Metanephros (tissue), 1 donor: Measurements from ENCODE around the gene C3AR1. TPM values are rescaled to one million over a fixed set of nuclear protein-coding genes. Genes with fewer than 3 reads are reported as not detected.

Experiments
- total RNA-seq: library from RNA; depleted of rRNA; stranded (reverse); fragments of >200 nt; gene quantifications from one replicate; pipeline ENCODE4 v1.2.3, GENCODE V29; 2014

Gene C3AR1
- 5.8 TPM for total RNA-seq

GRCh38 chr12:8065991-8066594 lies at the start of gene C3AR1:
TSS of gene C3AR1 (minus strand) at chr12:8066359. CDS start at chr12:8060185, 6,174 bp downstream.

GRCh38 chr12:8032242-8033152 lies 33.7 kb downstream of the C3AR1 start, which contains the start of gene FOXJ2:
TSS of gene FOXJ2 (plus strand) at chr12:8032716. CDS start at chr12:8039833, 7,117 bp downstream.

Other genes with a start within 250 kb of the C3AR1 start
- 0.64 TPM for gene SLC2A14, start 193.4 kb downstream of the C3AR1 start, total RNA-seq
- gene SLC2A3, start 130.2 kb downstream of the C3AR1 start, total RNA-seq = 150 TPM
- gene FOXJ2, start 33.6 kb downstream of the C3AR1 start, total RNA-seq = 14.5 TPM
- gene NECAP1, start 15.9 kb upstream of the C3AR1 start, total RNA-seq = 49.3 TPM
- 1.6 TPM for gene CLEC4A, start 57.3 kb upstream of the C3AR1 start, total RNA-seq
- gene ZNF705A, start 90.7 kb upstream of the C3AR1 start, total RNA-seq = not detected
- 0.18 TPM for gene FAM90A1, start 161.3 kb upstream of the C3AR1 start, total RNA-seq